Stimulated activated naive CD4-positive, alpha-beta T cell (primary cell): ENCODE measurements around the gene PRAMEF7.
"Not testable (repeated sequence)": the region's sequence is repeated elsewhere in the genome, so short reads cannot be mapped to it uniquely, and the experiment has no call there.

Source experiments
- DNase-seq, 6 experiments: peaks; one replicate each; lab custom pipeline; 2025; lab: John Stamatoyannopoulos, UW

The PRAMEF7 gene

DNA sequence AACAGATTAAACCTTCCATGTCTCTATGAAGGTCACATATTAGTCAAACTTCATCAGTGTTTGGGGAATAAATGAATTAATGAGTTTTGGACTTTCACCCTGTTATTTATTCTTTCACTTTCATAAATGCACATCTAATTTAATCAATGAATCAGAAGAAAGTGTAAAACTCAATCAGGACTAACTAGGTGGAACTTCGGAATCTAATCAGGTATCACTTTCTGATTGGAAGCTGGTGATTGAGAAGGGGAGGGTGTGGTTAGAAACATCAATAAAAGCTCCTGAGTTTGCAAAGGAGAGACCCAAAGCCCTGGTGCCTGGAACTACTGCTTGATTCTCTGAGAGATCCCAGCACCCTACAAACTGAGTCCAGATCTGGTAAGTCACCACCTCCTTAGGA is at the start of gene PRAMEF7:
PRAMEF7 (plus strand) TSS at position 301 of the 400 bp plus-strand sequence. CDS start 1,083 bp downstream, outside the sequence.
- not testable (repeated sequence) for DNase-seq

DNA sequence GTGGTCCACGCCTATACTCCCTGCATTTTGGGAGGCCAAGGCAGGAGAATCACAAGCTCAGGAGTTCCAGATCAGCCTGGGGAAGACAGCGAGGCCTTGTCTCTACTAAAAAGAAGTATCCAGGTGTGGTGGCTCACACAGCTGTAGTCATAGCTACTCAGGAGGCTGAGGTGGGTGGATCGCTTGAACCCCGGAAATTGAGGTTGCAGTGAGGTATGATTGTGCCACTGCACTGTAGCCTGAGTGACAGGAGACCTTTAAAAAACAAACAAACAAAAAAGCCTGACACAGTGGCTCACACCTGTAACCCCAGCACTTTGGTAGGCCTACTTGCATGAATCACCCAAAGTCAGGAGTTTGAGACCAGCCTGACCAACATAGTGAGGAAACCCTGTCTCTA is 38.0 kb upstream of the PRAMEF7 start:
- not testable (repeated sequence) for DNase-seq

GRCh38 chr1:12886101-12886500 is 30.3 kb upstream of the PRAMEF7 start, which contains the start of gene PRAMEF4:
Gene PRAMEF4 (minus strand): TSS chr1:12886201. CDS start chr1:12883394, 2,807 bp downstream.
- not testable (repeated sequence) for DNase-seq

- DNase-seq, result not testable (repeated sequence)
These were observed 18.2 kb upstream of the PRAMEF7 start, which contains the start of gene PRAMEF10 for GRCh38 chr1:12898170-12898569. Gene PRAMEF10 (minus strand): TSS chr1:12898270. CDS start chr1:12895847, 2,423 bp downstream.

- DNase-seq, result not testable (repeated sequence)
These were observed 17.2 kb upstream of the PRAMEF7 start for GRCh38 chr1:12899186-12899585.

- not testable (repeated sequence) for DNase-seq
These were observed 12.4 kb upstream of the PRAMEF7 start for GRCh38 chr1:12903793-12904572.

GRCh38 chr1:12921749-12922148 is 5.3 kb downstream of the PRAMEF7 start:
- not testable (repeated sequence) for DNase-seq

GRCh38 chr1:12924368-12924767 is 8.0 kb downstream of the PRAMEF7 start:
- not testable (repeated sequence) for DNase-seq

- DNase-seq, result not testable (repeated sequence)
These were observed 31.1 kb downstream of the PRAMEF7 start, which contains the start of gene PRAMEF6 for GRCh38 chr1:12947480-12947879. Gene PRAMEF6 (minus strand): TSS chr1:12947580. CDS start chr1:12942518, 5,062 bp downstream.
